HG03045 (cell line): ENCODE measurements around the gene CHST13.

Source experiments
- ATAC-seq: cut with Tn5 transposase; IDR thresholded peaks from one replicate; pipeline ENCODE4 v1.9.1; 2021; ENCODE audit warnings: mild to moderate bottlenecking, moderate library complexity; ENCODE audit not compliant: unreplicated experiment

Gene CHST13

DNA sequence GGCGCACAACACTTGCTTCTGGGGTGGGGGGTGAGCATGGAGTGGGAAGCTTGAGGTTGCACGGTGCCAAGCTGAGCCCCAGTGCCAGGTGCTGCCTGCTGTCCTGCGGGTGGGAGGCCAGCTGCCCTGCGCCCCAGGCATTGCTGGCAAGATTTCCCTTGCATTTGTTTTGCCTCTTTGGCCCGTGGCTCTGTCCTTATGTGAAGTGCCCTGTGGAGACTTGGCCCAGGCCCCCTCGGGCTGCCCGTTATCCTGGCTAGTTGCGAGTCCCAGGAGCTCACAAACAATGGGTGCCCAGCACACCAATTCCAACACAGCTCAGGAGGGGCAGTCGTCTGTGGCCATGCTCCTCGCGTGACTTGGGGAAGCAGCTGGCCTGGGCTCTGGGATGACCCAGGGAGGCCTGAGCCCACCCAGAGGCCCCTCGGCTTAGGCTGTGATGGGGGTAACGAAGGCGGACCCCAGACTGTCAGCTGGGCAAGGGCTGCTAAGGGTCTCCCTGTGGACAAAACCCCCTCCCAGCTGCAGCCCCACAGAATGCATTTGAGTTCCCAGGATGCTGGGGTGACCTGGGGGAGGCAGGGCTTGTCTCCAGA, 28.8 kb downstream of the CHST13 start:
- ATAC-seq = no peak

DNA sequence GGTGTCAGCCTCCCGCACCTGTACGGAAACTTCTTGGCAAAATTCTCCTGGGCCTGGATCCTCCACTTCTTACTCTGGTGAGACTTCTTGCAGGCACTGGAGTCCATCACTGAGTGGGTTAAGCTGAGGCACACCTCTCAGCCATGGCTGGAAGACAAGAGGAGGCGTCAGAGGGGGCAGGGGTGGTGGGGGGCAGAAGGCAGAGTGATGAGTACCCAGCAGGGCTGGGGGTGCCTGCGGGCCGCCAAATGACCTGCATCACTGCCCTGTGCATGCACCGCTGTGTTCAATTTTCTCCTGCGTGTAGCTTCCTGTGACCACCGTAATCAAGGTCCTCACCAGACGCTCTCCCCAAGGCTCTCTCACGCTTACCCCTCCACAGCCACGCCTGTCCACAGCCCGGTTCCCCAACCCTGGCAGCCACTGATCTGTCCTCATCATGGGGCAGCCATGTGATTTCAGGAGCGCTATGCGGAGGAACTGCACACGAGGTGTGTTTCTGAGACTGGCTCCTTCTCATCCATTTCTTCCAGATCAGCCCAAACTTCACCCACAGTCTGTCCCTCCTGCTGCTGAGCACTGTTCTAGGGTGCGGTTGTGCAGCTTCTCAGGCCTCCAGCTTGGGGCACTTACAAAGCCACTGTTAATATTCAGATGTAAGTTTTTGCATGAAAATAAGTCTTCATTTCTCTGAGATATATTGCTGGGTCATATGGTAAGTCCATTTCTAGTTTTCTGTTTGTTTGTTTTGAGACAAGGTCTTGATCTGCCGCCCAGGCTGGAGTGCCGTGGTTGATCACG, 29.5 kb downstream of the CHST13 start:
- ATAC-seq = no peak

DNA sequence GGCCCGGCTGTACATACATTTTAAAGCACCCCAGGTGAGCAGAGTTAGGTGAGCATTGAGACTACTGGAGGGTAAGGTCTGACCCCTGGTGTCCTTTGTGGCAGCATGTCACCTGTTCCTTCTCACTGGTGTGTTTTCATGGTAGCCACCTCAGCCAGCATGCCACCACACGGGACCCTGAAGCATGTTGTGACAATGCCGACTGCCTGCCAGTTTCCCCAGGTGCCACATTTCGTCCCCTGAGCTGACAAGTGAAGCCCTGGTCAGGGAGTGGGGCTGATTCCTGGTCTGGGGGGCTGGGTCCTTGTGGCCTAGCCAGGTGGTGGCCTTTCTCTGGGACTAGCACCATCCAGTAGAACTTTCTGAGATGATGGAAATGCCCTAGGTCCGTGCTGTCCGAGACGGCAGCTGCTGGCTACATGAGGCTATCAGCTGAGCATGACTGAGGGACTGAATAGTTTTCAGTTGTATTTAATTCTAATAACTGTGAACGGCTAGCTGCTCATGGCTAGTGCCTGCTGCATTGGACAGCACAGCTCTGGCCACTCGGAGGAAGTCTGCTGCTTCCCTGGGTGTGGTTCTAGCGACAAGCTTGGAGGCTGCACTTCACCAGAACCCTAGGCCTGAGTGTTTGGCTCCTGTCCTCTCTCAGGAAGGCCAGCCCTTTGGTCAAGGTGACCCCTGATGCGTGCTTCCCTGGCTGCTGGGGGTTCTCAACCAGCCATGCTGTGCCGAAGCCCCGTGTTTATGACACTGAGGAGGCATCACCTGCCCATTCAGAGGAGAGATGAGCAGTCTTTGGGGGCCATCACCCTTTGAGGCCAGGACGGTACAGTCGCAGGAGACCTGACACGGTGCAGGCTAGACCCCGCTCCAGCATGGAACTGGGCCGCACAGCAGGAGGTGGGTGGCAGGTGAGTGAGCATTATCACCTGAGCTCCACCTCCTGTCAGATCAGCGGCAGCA, 30.9 kb downstream of the CHST13 start:
- no peak for ATAC-seq

DNA sequence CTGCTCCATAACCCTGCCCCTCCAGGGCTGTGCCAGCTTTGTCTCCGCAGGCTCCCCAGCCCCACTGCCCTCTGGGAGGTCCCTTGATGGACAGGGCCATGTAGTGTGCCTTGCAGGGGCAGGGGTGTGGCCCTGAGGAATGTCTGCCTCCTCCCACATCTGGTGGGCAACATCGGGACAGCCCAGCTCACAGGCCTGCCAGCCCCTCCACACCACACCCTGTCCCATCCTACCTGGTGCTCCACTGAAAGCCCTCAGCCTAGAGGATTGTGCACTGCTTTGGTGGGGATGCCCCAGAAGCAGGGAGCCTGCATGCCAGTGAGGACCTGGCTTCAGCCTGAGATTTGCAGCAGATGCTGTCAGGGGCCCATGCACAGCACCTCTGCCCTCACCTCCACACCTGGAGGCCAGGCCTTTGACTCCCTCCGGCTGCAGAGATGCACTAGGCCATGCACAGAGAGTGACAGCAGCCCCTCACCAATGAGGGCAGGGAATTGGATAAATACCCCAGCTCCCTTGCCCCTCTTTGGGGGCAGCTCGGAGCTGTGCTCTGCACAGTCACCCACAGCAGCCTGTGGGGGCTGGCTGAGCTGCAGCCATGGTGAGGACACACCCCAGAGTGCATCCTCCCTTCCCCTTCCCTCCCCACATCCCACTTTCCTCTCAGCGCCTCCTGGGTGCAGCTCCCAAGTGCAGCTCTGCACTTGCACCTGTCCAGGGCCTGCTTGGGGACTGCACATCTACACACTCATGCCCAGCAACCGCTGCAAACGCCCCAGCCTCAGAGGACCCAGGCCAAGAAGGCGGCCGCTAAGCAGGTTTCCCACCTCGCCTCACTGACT, 32.1 kb downstream of the CHST13 start:
- ATAC-seq = no peak

DNA sequence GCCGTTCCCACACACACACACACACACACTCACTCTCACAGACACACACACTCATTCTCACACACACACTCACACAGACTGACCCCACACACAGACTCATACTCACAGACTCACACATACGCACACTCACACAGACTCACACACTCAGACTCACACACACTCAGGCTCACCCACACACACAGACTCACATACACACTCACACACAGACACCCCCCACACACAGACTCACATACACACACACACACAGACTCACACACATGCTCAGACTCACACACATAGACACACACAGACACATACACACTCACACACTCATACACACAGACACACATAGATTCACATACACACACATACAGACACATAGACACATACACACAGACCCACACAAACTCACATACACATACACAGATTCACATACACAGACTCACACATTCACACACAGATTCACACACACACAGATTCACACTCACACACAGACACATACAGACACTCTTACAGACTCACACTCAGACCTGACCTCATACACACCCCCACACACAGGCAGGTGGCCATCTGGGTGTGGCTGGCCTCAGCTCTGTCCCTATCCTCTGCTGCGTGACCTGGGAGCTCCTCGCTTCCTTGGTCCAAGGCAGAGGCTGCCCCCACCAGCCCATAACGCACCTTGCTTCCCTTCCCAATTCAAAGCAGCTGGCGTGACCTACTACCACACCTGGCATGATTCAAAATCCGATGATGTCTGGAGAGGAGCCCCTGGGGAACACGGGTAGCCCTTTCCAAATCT, 32.9 kb downstream of the CHST13 start:
- no peak for ATAC-seq

DNA sequence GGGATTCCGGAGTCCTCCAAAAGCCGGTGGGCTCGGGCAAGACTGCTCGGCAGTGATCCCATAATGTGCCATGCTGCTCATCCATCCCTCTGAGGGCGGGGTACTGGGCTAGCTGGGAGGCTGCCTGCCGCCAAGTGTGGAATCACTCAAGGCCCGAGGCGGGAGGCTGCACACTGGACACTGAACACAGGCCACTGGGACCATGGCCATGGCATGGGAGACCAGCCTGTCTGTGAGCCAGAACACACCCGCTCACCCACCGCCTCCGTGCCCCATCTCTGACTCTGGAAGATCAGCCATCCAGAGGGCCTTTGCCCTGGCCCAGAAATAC, 33.4 kb downstream of the CHST13 start:
- no peak for ATAC-seq

DNA sequence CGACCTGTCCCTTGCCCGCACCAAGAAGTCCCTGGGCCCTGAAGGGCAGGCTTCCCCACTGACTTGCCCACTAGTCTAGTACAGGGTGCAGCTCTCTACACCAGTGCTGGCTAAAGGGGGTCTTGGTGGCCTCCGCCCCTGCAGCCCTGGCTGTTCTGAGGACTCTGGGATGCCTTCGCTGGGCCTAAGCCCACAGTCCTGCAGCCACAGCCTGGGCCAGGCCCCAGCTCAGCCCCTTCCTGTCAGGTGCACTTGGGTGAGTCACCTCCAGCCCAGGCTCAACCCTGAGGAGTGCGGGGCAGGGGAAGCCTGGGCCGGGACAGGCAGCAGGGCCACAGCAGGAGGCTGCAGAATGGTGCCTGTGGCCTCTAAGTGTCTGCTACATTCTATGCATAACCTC, 33.8 kb downstream of the CHST13 start:
- ATAC-seq = no peak

DNA sequence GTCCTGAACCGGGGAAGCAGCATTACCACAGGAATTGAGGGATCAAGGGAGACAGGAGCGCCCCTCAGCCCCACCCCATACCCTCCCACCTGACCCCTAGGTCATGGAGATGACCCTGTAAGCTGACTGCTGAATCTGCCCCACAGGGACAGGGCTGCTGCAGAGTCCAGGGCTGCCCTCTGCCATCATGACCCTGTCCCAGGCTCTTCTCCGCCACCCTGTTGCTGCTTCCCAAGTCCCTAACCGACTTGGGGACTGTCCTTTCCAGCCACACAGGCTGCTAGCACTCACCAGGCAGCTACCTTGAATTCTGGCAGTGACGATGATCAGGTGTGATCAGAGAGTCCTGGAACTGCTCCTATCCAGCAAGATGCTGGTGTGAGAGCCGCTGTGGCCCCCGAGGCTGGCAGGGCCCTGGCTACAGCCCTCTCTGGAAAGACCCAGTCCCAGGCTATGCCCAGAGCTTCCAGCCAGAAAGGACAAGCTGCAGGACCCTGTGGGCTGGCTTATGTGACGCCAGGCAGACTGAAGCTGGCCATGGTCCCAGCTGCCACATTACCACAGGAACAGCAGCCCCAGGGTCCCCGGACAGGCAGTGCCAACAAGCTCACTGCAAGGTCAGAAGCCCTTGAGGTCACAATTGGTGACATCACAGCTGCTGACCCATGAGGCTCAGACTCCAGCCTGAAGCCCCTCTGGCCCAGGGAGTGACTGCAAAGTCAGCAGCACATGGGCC, 34.5 kb downstream of the CHST13 start, which contains the start of gene C3orf22:
C3orf22 (minus strand) TSS at position 597 of the 736 bp plus-strand sequence. CDS start 5,542 bp downstream, outside the sequence.
- no peak for ATAC-seq

DNA sequence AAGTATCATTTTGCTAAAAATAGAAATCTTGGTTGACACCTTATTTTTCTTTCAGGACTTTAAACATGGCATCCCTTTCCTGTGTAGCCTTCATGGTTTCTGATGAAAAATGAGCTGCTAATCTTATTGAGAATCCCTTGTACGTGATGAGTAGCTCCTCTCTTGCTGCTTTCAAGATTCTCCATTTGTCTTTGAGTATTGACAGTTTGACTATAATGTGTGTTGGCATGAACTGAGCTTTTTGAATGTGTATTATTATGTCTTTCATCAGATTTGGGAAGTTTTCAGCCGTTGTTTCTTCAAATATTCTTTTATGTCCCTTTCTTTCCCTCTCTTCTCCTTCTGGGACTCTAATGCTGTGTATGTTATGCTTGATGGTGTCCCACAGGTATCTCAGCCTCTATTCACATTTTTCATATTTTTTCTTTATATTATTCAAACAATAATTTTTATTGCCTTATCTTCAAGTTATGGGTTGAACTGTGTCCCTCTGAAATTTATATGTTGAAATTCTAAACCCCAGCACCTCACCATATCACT, 38.9 kb downstream of the CHST13 start:
- no peak for ATAC-seq

DNA sequence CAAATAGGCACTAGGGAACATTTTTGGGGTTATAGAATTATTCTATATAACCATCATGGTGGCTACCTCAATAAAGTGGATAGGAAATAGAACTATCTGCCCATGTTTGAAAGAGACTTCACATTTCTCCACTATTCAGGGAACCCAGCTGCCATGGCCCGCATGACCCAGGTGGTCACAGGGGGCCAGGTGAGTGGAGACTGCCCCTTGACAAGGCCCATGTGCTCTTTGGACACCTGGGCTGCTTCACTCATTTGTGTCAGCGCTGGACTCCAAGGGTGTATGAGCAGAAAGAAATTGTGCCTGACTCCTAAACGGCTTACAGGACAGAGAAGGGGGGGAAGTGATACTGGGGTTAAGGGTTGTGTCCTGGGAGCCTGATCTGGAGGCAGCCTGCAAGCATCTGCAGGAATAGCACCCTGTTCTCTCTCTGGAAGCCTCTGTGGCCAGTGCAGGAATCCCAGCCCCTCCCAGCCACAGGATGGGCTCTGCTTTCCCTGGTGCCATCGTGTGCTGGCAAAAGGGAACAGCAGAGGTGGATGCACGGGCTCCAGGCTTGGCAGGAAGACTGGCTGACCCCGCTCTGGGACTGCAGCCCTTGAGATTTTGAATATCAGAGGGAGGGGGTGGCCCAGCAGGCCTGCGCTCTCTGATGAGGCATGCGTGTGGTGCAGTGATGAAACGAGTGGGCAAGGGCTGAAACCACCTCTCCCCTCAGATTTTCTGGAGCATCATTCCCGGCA, 43.9 kb downstream of the CHST13 start:
- ATAC-seq = no peak

DNA sequence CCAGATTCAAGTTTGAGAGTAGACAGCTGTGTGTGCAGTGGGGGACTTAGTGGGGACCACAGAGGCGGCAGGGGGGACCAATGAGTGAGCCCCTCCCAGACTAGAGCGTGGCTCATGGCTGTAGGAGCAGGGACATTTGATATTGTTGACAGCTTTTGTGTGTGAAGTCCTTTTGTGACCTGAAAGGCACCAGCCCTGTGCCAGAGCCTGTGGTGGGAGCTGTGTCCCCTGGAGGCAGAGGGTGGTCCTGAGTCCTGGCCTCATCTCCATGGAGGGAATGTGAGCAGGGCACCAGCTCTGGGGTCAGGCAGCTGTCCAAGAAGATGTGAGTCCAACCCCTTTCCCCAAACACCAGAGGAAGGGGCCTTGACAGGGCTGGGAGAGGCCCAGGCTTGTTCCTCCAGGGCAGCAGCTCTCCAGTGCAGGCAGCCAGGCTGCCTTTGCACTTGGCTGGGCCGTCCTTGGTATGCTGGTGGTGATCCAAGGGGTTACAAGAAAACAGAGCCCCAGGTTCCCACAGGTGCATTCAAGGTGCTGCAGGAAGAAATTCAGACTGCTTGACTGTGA, 44.9 kb downstream of the CHST13 start:
- no peak for ATAC-seq

DNA sequence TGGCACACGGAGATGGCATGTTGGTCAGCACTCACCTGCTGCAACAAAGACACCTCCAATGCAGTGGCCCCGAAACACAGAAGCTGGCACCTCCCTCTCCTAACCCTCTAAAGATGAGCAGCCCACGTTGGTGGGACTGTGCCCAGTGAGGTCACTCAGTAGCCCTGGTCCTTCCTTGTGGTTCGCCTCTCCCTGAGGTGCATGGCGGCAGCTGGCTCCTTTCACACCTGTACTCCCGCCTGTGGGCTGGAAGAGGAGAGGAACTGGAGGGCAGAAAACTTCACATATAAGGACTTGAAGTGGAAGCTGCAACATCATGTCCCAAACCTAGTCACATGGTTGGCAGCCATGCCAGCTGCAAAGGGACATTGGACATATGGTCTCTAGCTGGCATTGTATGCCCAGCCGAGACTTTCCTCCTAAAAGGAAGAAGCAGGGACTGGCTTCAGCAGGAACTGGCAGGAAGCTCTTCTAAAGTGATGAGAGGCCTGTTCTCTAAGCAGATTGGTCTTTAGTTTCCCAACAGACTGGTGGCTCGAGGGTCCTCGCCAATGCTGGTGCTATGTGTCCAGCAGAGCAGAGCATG, 45.5 kb downstream of the CHST13 start:
- no peak for ATAC-seq

DNA sequence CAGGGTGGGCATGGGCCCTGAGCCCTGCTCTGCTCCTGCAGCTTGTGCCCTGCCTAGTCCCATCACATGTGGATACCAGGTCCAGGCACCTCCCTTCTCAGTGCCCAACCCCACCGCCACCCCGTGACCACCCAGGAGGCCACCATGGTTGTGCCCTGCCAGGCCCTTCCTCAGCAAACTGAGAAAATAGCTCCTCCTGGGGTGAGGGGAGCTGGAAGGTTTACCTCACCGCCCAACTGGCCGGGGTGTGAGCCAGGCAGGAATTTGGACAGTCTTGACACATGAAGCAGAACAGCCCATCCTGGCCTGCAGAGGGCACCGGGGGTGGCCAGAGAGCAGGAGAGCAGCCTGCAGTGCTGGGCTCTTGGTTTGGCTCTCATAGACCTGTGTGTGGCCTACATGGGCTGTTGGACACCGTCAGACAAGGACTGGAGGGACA, 46.2 kb downstream of the CHST13 start:
- ATAC-seq = no peak

DNA sequence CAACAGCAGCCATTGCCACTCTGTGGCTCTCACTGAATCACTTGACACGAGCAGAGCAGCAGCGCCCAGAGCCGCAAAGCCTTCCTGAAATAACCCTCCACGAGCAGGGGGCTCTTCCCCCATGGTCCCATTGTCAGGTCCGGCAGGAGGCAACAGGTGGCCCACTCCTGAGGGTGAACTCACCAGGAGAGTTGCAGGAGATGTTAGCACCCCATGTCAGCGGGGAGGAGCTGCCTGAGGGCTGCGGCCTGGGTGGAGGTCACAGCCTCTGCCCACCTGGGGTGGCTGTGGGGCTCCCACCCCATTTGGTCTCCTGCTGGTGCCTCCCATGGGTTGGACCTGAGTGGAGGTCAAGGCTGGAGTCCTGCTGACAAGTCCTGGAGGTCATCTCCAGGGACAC, 47.1 kb downstream of the CHST13 start:
- ATAC-seq = no peak

DNA sequence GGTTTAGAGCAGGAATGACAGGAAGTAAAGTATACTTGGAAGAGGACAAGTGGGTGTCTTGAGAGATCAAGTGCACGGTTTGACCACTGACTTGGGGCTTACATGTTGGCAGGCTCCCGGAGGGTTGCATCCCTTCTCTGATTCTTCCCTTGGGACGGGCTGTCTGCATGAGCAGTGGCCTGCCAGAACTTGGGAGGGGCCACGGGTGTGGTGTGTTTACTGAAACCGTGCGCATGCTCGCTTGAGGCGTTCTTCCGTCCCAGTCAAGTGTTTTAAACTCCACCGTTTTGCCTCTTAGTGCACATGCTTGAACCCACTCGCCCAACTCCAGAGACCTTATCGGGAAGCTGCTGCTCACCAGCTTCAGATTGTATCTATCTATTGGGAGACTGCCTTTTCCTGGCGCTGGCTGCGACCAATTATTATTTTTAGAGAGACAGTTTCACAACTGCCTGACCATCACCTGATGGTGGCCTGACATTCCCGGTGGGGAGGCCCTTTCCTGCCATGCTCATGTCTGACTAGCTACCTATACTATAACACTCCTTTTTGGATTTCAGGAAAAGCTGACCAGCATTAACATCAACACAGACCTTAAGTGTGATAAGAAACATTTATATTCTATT, 49.6 kb downstream of the CHST13 start:
- ATAC-seq = no peak

DNA sequence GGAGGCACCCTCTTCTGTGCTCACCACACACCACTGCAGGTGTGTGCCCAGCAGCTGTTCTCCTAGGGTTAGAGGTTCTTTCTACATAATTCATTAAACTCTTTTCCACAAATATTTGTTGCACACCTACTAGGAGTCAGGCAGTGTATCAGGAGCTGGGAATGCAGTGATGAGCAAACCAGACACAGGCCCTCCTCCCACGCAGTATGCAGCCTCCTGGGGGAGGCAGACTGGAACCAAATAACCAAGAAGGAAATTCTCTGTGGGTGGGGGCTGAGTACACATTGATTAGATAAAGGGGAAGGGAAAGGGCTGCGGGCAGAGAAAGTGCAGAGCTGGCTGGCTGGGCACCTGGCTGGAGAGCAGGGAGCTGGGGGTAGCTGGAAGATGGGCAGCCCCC, 53.3 kb downstream of the CHST13 start:
- no peak for ATAC-seq

DNA sequence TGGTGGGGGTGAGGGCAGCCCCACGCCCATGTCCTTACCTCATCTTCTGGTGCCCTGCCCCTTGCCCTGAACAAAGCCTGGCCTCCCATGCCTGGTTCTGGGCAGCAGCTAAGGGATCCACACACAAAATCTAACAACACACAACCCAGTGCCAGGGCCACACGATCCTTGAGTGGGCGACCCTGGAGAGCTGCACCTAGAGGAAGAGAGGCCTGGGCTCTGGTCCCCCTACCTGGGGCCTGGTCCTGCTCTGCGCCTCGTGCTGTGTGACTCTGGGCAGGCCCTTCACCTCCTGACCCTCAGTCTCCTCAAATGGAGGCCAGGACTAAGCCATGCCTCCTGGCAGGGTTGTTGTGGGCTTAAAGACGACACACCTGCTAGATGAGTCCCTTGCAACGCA, 54.7 kb downstream of the CHST13 start:
- ATAC-seq = no peak
